Fibroblast of lung (primary cell): Measurements from ENCODE around the gene CREBL2. TPM values are rescaled to one million over a fixed set of nuclear protein-coding genes. Genes with fewer than 3 reads are reported as not detected.

Experiments used
- DNase-seq, 2 donors: peaks; one replicate each; pipeline versions ENCODE4 v3.0.0 to v3.0.0-alpha.2; 2010; ENCODE audit warnings: low read depth in 2 of 2
- H2AFZ ChIP-seq: 2 replicates; pipeline ENCODE4 v1.5.1; 2012; ENCODE audit warnings: low read length, control low read depth, inconsistent platforms
- H3K27ac ChIP-seq: 2 replicates; pipeline ENCODE4 v1.5.1; 2011; ENCODE audit warnings: low read length, control low read depth; ENCODE audit not compliant: insufficient read depth
- H3K27me3 ChIP-seq: 2 replicates; pipeline ENCODE4 v1.5.1; 2011; ENCODE audit warnings: mild to moderate bottlenecking, low read length; ENCODE audit not compliant: control insufficient read depth, insufficient read depth
- H3K36me3 ChIP-seq: 2 replicates; pipeline ENCODE4 v1.5.1; 2011; ENCODE audit warnings: low read length; ENCODE audit not compliant: control insufficient read depth, insufficient read depth
- H3K4me1 ChIP-seq: 2 replicates; pipeline ENCODE4 v1.5.1; 2011; ENCODE audit warnings: low read length; ENCODE audit not compliant: control insufficient read depth, insufficient read depth; ENCODE audit errors: extremely low read depth
- H3K4me2 ChIP-seq: 2 replicates; pipeline ENCODE4 v1.5.1; 2011; ENCODE audit warnings: low read length, control low read depth; ENCODE audit not compliant: insufficient read depth; ENCODE audit errors: extremely low read depth
- H3K4me3 ChIP-seq, 4 experiments: fragments of 200-600 bp in 1 of 4; sonication (generic) in 1 of 4; replicated peaks in 1 of 4; 2 replicates each; pipeline ENCODE4 v1.5.1; 2011 to 2016; ENCODE audit warnings: low read length in 4 of 4, low read depth in 3 of 4, mild to moderate bottlenecking in 3 of 4, control low read depth in 2 of 4, inconsistent platforms in 1 of 4, mixed read lengths in 1 of 4; ENCODE audit not compliant: insufficient read depth in 1 of 4; ENCODE audit errors: control extremely low read depth in 1 of 4
- H3K79me2 ChIP-seq: 2 replicates; pipeline ENCODE4 v1.5.1; 2012; ENCODE audit warnings: mild to moderate bottlenecking, low read length, inconsistent platforms; ENCODE audit not compliant: control insufficient read depth, insufficient read depth
- H3K9ac ChIP-seq: 2 replicates; pipeline ENCODE4 v1.5.1; 2011; ENCODE audit warnings: mild to moderate bottlenecking, low read length, control low read depth; ENCODE audit not compliant: insufficient read depth
- H3K9me3 ChIP-seq: 2 replicates; pipeline ENCODE4 v1.5.1; 2012; ENCODE audit warnings: low read depth, low read length; ENCODE audit not compliant: control insufficient read depth, insufficient read depth
- H4K20me1 ChIP-seq: 2 replicates; pipeline ENCODE4 v1.5.1; 2011; ENCODE audit warnings: low read length; ENCODE audit not compliant: control insufficient read depth, insufficient read depth; ENCODE audit errors: extremely low read depth
- CTCF ChIP-seq, 2 donors: IDR thresholded peaks in 1 of 2; conservative IDR thresholded peaks in 1 of 2; 1 replicate in 1 of 2; 2 replicates in 1 of 2; pipeline ENCODE4 v1.5.1; 2011 to 2012; ENCODE audit warnings: low read length in 2 of 2, control low read depth in 1 of 2, inconsistent platforms in 1 of 2, low read depth in 1 of 2, mild to moderate bottlenecking in 1 of 2
- EZH2 ChIP-seq: IDR thresholded peaks from 2 replicates; pipeline ENCODE4 v1.5.1; 2012; ENCODE audit warnings: low read length, control low read depth, mild to moderate bottlenecking; ENCODE audit errors: missing control alignments
- polyA plus RNA-seq, 2 donors: library from polyadenylated mRNA; depleted of rRNA in 1 of 2; stranded (reverse) in 1 of 2; unstranded in 1 of 2; fragments of >200 nt; gene quantifications; 2 replicates each; pipeline ENCODE4 v1.2.1, GENCODE V29; 2011 to 2012; ENCODE audit warnings: missing spikeins in 1 of 2
- total RNA-seq: library from RNA; depleted of rRNA; stranded (reverse); fragments of >200 nt; gene quantifications from 2 replicates; pipeline ENCODE4 v1.2.1, GENCODE V29; 2014

Gene CREBL2
- total and polyA plus RNA-seq, 2 donors (not counting 1 experiment from before 2014, with no cell fraction given): 35.9 to 59.5 TPM

GRCh38 chr12:12669020-12669419 is 57.3 kb downstream of the CREBL2 start:
- no peak overlapping the region for H2AFZ ChIP-seq
- no peak overlapping the region for H3K4me2 ChIP-seq
- H3K27me3 ChIP-seq: peaks cover 2% of the 10 kb centered on the region
- no peaks in the 10 kb centered on the region for H3K9me3 ChIP-seq
- no peaks in the 10 kb centered on the region for H3K36me3 ChIP-seq
- no peak for DNase-seq
- H3K4me3 ChIP-seq: no peak overlapping the region
- no peaks in the 10 kb centered on the region for H4K20me1 ChIP-seq
- H3K9ac ChIP-seq: no peak overlapping the region
- peaks cover 3% of the 10 kb centered on the region for H3K4me1 ChIP-seq
- TF ChIP-seq EZH2 (no peak), CTCF (conservative IDR thresholded peaks at IDR 0.05 in 1 of 2, IDR thresholded peaks at IDR 0.05 in 1 of 2; ENCODE audit: low read depth in 1 of 2, low read length in 2 of 2) (no peak)
- H3K27ac ChIP-seq: no peak overlapping the region
- H3K79me2 ChIP-seq: no peaks in the 10 kb centered on the region

GRCh38 chr12:12671850-12672660 is 60.4 kb downstream of the CREBL2 start:
- no peak overlapping the region for H3K4me3 ChIP-seq
- no peak overlapping the region for H3K9ac ChIP-seq
- peak; percentile 18 to 61 for DNase-seq
- H2AFZ ChIP-seq: no peak overlapping the region
- H3K36me3 ChIP-seq: no peaks in the 10 kb centered on the region
- TF ChIP-seq EZH2 (no peak), CTCF (conservative IDR thresholded peaks at IDR 0.05 in 1 of 2, IDR thresholded peaks at IDR 0.05 in 1 of 2; ENCODE audit: low read depth in 1 of 2, low read length in 2 of 2) (no peak)
- H3K27ac ChIP-seq: no peak overlapping the region
- peak overlapping the region; percentile 62 for H3K4me2 ChIP-seq
- no peaks in the 10 kb centered on the region for H4K20me1 ChIP-seq
- peaks cover 3% of the 10 kb centered on the region for H3K4me1 ChIP-seq
- H3K9me3 ChIP-seq: no peaks in the 10 kb centered on the region
- no peaks in the 10 kb centered on the region for H3K79me2 ChIP-seq
- no peaks in the 10 kb centered on the region for H3K27me3 ChIP-seq

- DNase-seq: no peak
- Histone ChIP-seq H3K4me1 (peaks cover 3% of the 10 kb centered on the region), H3K27me3 (no peaks in the 10 kb centered on the region), H3K27ac (no peak overlapping the region), H3K79me2 (no peaks in the 10 kb centered on the region), H2AFZ (no peak overlapping the region), H3K36me3 (no peaks in the 10 kb centered on the region), H4K20me1 (no peaks in the 10 kb centered on the region), H3K4me2 (no peak overlapping the region), H3K9me3 (no peaks in the 10 kb centered on the region), H3K9ac (no peak overlapping the region), H3K4me3 (no peak overlapping the region)
- TF ChIP-seq EZH2 (no peak), CTCF (conservative IDR thresholded peaks at IDR 0.05 in 1 of 2, IDR thresholded peaks at IDR 0.05 in 1 of 2; ENCODE audit: low read depth in 1 of 2, low read length in 2 of 2) (no peak)
Observed at GRCh38 chr12:12673296-12673695, 61.6 kb downstream of the CREBL2 start.
